Measurements from ENCODE around the gene AACS.
"Not testable (repeated sequence)": the region's sequence is repeated elsewhere in the genome, so short reads cannot be mapped to it uniquely, and the experiment has no call there.

AACS gene

GRCh38 chr12:125092108-125092871 is 27.1 kb downstream of the AACS start:
- no peak for DNase-seq

- DNase-seq = no peak
Observed at GRCh38 chr12:125092872-125093680, 27.8 kb downstream of the AACS start.

DNA sequence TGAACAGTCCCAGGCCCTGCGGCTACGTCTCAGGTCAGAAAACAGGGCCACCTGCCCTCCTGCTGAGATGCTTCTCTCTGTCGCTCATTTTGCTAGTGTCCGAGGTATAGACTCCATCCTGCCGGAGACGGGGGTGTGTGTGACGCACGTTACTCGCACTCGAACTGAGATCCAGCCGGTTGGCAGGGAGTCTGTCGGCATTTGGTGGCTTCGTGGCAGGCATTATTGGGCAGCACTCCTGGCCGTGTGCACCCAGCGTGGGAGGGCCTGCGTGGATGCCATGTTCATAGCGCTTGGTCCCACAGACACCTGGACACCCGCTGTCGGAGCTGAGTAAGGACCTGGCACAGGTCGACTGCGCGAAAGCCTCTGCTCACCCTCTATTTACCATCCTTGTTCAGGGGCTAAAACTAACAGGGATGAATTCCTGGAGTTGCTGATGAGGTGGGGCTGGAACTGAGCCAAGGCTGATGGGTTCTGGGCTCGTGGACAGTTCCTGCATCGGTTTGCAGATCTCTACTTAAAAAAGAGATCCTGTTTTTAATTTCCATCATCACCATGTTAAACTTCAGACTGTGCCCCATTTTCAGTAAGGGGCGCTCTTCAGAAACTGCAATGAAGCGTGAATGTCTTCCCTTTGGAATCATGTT is 28.6 kb downstream of the AACS start:
- peak; percentile 35 for DNase-seq

- DNase-seq = no peak
Observed at GRCh38 chr12:125096894-125097293, 31.7 kb downstream of the AACS start.

DNA sequence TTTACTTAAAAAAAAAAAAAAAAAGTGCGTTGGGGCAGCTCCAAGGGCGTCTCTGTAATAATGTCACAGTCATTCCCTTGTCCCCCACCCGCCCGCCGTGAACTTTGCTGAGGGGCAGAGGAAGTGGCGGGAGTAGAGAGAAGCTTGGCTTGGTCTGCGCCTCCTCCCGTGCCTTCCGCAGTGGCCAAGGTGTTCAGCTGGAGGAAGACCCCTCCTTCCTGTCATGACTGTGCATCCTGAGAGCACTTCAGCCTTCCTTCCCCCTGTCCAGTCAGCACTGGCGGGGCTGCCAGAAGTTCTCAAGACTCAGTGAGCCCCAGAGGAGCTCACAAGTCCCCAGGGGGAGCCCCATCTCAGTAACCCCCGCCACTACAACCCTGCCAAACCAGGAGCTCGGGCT is 32.2 kb downstream of the AACS start:
- no peak for DNase-seq

DNA sequence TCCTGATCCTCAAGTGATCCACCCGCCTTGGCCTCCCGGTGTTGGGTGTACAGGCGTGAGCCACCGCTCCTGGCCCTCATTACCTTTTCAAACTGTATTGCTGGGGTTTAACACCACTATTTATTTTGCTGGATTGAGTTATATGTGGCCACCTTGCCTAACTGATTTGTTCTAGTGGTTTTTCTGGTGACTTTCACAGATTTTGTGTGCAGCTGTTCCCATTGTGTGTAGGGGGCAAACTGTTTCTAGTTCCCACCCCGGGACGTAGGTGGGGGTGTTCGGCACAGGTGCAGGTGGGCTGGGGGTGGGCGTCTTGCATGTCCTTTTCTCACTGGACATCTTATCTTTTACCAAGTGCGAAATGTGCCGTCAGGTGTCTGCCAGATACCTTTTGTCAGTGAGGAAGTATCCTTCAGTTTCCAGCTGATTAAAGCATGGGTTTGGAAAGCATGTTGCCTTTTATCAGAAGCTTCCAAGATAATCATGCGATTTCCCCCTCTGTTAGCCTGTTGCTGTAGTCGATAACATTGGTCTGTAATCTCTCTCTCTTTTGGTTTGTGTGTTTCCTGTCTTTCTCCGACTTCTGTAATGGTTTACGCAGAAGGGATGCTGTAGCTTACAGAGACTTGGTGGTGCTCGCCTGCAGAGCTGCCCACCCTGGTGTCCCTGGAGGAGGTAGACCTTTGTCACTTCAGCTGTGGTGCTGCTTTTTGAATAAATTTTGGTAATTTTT is 33.6 kb downstream of the AACS start:
- no peak for DNase-seq

GRCh38 chr12:125099409-125099782 is 34.2 kb downstream of the AACS start:
- DNase-seq = no peak

GRCh38 chr12:125100551-125101434 is 35.6 kb downstream of the AACS start:
- no peak for DNase-seq

DNA sequence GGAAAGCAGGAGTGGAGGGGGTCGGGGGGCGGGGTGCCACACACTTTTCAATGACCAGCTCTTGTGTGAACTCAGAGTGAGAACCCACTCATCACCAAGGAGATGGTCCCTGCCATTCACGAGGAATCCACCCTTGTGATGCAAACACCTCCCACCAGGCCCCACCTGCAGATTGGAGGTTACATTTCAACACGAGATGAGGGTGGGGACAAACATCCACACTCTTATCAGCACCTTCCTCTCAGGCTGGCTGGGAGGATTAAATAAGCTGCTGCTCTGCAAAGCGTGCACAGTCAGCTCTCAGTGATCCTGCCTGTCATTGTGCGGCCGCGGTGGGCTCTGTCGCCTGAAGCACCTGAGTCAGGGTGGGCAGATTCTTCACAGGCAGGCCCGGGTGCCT is 39.7 kb downstream of the AACS start:
- DNase-seq = no peak

DNA sequence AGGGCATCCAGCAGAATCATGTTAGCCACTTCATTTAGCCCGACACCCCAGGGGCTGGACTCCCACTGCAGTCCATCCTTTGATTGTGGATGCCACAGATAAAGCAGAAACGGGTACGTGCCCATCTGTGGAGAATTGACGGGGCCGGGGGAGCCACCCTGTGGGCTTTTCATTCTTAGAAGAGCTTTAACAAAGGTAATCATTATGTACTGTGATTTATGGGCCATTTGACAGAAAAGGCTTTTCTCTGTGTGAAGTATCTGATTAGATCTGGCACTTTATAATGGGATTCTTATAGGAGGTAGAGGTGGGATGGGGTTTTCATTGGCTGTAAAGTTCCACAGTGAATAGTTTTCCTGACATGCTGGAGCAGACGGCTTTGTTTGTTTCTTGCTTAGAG is 40.4 kb downstream of the AACS start:
- DNase-seq = no peak

DNA sequence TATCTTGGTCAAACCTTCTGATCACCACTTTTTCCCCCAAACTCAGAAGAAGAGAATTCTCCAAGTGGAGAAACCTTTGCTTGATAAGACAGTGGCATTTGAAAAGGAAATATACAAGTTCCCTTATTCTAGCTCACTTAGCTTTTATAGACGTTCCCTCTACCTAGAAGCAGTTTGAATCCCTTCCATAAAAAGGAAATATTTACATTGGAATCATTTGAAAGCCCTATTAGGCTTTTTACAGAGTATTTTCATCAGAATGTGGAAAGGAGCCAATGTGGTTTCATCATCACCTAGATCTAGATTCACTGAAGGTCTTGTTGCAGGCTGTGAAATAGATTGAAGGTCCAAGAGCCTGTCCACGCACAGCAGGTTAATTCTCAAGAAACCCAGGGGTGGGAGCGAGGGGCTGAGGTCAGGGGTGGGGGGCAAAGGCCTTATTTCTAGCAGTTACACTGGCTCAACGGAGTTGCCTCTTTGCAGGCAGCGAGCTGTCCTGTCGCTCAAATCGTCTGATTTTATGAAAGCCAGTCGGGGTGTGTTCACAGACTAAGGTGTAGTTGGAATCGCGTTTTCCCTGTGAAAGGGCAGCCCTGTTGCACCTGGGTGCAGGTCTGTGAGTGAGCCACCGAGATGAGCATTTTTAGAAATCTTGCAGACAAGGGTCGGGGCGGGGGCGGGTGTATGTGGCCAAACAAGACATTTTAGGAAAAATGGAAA is 45.6 kb downstream of the AACS start:
- no peak for DNase-seq

- DNase-seq = no peak
Observed at GRCh38 chr12:125111403-125111802, 46.2 kb downstream of the AACS start.

DNA sequence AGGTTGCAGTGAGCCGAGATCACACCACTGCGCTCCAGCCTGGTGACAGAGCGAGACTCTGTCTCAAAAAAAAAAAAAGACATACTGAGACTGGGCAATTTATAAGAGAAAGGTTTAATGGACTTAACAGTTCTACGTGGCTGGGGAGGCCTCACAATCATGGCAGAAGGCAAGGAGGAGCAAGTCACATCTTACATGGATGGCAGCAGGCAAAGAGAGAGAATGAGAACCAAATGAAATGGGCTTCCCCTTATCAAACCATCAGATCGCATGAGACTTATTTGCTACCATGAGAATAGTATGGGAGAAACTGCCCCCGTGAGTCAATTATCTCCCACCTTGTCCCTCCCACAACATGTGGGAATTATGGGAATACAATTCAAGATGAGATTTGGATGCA is 47.4 kb downstream of the AACS start:
- DNase-seq = not testable (repeated sequence)

DNA sequence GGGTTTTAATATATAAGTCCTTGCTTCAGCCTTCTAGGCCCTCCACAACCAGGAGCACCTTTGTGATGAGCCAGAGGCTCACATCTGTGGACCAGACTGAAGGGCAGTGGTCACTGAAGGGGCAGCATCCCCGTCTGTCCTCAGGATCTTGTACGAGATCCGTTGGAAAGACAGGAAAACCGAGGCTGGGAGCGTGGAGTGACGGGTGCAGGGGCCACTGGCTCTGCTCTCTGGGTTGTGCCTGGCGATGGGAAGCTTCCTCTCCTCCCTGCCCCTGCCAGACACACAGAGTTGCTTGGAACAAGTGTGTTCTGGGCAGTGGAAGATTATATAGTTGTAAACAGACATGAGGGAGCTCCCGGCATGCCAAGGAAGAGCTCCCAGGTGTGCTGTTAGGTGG is 48.0 kb downstream of the AACS start:
- DNase-seq = no peak

- DNase-seq = no peak
Observed at GRCh38 chr12:125113789-125114188, 48.6 kb downstream of the AACS start.

DNA sequence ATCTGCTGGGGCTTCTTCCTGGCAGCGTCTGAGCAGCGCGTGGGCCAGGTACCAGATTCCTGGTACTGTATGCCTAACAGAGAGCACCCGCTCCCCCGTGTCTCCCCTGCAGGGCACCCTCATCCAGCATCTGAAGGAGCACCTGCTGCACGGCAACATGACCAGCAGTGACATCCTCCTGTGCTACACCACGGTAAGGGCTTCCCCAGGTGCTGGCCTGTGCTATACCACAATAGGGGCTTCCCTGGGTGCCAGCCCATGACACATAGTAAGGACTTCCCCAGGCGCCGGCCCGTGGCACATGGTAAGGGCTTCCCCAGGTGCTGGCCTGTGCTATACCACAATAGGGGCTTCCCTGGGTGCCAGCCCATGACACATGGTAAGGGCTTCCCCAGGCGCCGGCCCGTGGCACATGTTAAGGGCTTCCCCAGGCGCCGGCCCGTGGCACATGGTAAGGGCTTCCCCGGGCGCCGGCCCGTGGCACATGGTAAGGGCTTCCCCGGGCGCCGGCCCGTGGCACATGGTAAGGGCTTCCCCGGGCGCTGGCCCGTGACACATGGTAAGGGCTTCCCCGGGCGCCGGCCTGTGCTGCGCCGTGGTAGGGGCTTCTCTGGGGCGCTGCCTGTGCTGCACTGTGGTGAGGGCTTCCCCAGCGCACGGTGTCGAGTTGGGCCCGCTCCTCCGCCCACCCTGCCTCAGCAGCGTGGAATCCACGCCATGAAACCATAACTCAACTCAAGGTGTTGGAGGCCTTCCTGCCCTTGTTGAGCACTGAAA is 49.3 kb downstream of the AACS start:
- no peak for DNase-seq

DNA sequence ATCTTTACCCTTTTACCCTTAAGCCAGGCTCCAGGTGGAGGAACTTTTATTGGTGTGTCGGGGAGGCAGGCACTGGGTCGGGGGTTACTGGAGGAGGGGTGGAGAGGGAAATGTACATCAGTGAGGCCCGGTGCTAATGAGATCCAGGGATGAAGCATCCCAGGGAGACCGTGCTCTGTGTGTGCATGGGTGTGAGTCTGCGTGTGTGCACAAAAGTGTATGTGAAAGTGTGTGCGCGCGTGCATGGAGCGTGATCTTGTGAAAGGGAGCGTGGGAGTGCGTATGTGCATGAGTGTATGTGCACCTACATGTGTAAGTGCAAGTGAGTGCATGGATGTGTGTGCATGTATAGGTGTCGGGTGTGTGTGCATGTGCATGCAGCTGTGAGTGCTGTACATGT is 55.3 kb downstream of the AACS start:
- DNase-seq = no peak

GRCh38 chr12:125121106-125121505 is 55.9 kb downstream of the AACS start:
- no peak for DNase-seq

DNA sequence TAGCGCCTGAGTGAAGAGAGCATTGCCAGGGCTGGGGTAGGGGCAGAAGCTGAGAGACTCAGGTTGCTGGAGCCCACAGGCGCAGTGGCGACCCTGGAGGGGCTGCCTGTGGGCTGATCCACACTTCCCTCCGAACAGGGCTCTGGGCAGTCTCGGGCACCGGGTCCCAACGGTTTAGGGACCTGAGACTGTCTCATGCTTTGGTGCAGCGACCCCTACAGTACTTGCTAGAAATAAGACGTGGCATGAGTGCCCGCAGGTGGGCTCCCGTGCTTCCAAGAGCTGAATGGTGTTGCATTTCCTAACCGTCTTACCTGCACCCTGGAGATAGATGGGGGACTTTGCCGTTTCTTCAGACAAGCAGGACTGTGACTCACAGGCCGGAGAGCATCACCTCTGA is 57.4 kb downstream of the AACS start:
- no peak for DNase-seq

DNA sequence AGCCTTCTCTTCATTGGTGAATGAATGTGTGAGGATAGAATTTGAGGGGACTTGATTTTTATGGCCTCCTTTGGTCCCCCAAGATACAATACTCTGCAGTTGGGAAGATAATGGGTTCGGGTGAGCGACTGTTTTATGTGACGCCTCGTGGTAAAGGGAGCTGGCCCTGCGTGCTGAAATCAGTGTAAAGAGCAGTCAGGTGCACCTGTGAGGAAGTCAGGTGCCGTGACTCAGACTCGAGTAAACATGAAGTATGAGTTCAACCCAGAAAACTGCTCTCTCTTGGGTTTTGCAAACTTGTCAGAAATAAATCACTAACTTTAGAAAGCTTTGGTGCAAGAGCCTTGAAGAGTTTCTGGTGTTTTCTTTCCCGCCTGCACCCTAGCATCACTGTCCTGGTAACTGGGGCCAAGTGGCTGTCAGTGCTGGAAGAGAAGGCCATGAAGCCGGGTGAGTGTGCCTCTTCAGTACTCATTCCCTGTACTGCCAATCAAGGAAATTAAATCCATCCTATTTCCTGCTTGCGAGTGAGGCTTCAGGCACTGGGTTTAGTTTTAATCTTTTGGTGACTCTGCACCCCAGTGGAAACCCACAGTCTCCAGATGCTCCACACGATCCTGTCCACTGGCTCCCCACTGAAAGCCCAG is 59.2 kb downstream of the AACS start:
- no peak for DNase-seq
